ENCODE measurements around the gene TMEM158. TPM values are rescaled to one million over a fixed set of nuclear protein-coding genes. Genes with fewer than 3 reads are reported as not detected.

Gene TMEM158
- polyA plus RNA-seq, 1 donor (not counting 4 experiments of a cell fraction or from before 2014, with no cell fraction given), result 2.0 TPM

DNA sequence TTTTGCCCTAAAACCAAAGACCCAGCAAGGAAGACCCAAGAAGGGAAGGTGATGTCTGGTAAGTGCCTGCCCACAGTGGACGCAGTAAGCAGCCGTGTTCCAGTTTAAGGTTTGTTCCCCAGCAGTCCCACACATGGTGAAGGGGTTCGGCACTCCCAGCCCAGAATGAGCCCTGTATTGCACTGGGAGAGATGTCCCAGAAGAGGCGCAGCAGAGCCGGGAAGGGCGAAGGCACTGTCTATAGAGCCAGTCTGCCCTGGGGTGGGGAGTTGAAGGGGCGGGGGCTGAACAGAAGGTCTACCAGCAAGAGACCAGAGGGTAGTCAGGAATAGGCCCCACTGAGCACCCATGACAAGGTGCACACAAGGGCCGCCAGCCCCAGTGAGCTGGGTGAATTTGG lies 6.4 kb downstream of the TMEM158 start:
- no peak overlapping the region for H3K9ac ChIP-seq (ENCODE audit: control insufficient read depth, extremely low read depth, insufficient read depth, low read length)
- H3K4me1 ChIP-seq (ENCODE audit: control insufficient read depth, extremely low read depth, insufficient read depth, low read length), result peaks cover 26% of the 10 kb centered on the region
- no peaks in the 10 kb centered on the region for H3K36me3 ChIP-seq (ENCODE audit: control insufficient read depth in 2 of 2, extremely low read depth in 1 of 2, insufficient read depth in 2 of 2, low read length in 2 of 2)
- H4K20me1 ChIP-seq (ENCODE audit: control insufficient read depth, extremely low read depth, insufficient read depth, low read length), result no peaks in the 10 kb centered on the region
- no peaks in the 10 kb centered on the region for H3K27me3 ChIP-seq (ENCODE audit: control insufficient read depth, extremely low read depth, insufficient read depth, low read length)
- H3K79me2 ChIP-seq (ENCODE audit: control insufficient read depth, insufficient read depth, low read length), result no peaks in the 10 kb centered on the region
- no peaks in the 10 kb centered on the region for H3K9me3 ChIP-seq (ENCODE audit: control insufficient read depth, low read depth, low read length)
- H2AFZ ChIP-seq (ENCODE audit: control insufficient read depth, low read length), result no peak overlapping the region
- no peak overlapping the region for H3K27ac ChIP-seq (ENCODE audit: control insufficient read depth, insufficient read depth, low read length)
- H3K4me2 ChIP-seq (ENCODE audit: control insufficient read depth, extremely low read depth, insufficient read depth, low read depth, low read length), result no peak overlapping the region
- DNase-seq (ENCODE audit: low read depth, low spot score) (no peak), FAIRE-seq (no peak)
- no peaks in the 10 kb centered on the region for H3K9me1 ChIP-seq (ENCODE audit: control insufficient read depth, extremely low read depth, insufficient read depth, low read length)
- no peak overlapping the region for H3K4me3 ChIP-seq (ENCODE audit: control insufficient read depth in 2 of 3, extremely low read depth in 1 of 3, insufficient read depth in 2 of 3, low read depth in 1 of 3, low read length in 3 of 3)
- dilution Hi-C loops (cut with MboI; ENCODE audit: extremely low pct_ligation_motif_present, low sequenced_read_pairs), result loop anchor here (5.0 kb wide), 1 partner anchor 82 kb away; no protein-coding TSS in a partner anchor
- TF ChIP-seq EZH2 (IDR thresholded peaks at IDR 0.05; ENCODE audit: low read length) (no peak), CTCF (optimal IDR thresholded peaks at IDR 0.05 in 1 of 3, IDR thresholded peaks at IDR 0.05 in 1 of 3, conservative IDR thresholded peaks at IDR 0.05 in 1 of 3; ENCODE audit: extremely low read depth in 1 of 3, insufficient read depth in 2 of 3, low read length in 3 of 3) (no peak)

DNA sequence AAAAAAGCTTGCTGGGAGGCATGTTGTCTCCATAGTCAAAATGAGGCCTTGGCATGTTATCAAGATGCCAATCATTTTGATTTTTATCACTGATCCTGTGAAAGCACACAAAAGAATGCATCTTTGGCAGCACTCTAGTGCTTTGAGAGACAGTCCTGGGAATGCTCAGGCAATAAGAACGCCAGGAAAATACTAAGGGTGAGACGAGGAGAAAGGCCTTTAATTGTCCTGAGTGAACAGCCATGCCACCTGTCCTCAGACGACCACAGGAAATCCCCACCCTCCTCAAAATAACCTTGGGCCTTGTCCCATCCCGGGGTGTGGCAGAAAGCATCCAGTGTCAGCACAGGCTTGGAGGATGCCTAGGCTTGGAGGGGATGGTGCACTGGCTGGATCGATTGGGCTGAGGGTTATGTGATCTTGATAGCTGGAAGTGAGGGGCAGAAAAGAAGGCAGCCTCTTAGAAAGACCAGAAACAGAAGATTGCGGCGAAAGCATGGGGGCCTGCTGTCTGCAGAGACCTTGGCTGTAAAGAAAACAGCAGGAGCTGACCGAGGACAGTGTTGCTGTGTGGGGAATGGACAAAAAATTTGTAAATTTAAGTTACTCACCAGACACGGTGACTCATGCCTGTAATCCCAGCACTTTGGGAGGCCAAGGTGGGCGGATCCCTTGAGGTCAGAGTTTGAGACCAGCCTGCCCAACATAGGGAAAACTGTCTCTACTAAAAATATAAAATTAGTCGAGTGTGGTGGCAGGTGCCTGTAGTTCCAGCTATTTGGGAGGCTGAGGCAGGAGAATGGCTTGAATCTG lies 7.3 kb downstream of the TMEM158 start:
- Histone ChIP-seq H3K4me1 (ENCODE audit: control insufficient read depth, extremely low read depth, insufficient read depth, low read length) (peaks cover 26% of the 10 kb centered on the region), H3K9me3 (ENCODE audit: control insufficient read depth, low read depth, low read length) (no peaks in the 10 kb centered on the region), H3K4me2 (ENCODE audit: control insufficient read depth, extremely low read depth, insufficient read depth, low read depth, low read length) (peak overlapping the region; percentile 15), H3K36me3 (ENCODE audit: control insufficient read depth in 2 of 2, extremely low read depth in 1 of 2, insufficient read depth in 2 of 2, low read length in 2 of 2) (no peaks in the 10 kb centered on the region), H2AFZ (ENCODE audit: control insufficient read depth, low read length) (no peak overlapping the region), H3K27me3 (ENCODE audit: control insufficient read depth, extremely low read depth, insufficient read depth, low read length) (no peaks in the 10 kb centered on the region), H3K27ac (ENCODE audit: control insufficient read depth, insufficient read depth, low read length) (peak overlapping the region; percentile 24), H3K9me1 (ENCODE audit: control insufficient read depth, extremely low read depth, insufficient read depth, low read length) (no peaks in the 10 kb centered on the region), H4K20me1 (ENCODE audit: control insufficient read depth, extremely low read depth, insufficient read depth, low read length) (no peaks in the 10 kb centered on the region), H3K9ac (ENCODE audit: control insufficient read depth, extremely low read depth, insufficient read depth, low read length) (no peak overlapping the region), H3K4me3 (ENCODE audit: control insufficient read depth in 2 of 3, extremely low read depth in 1 of 3, insufficient read depth in 2 of 3, low read depth in 1 of 3, low read length in 3 of 3) (no peak overlapping the region), H3K79me2 (ENCODE audit: control insufficient read depth, insufficient read depth, low read length) (no peaks in the 10 kb centered on the region)
- TF ChIP-seq EZH2 (IDR thresholded peaks at IDR 0.05; ENCODE audit: low read length) (no peak), CTCF (optimal IDR thresholded peaks at IDR 0.05 in 1 of 3, IDR thresholded peaks at IDR 0.05 in 1 of 3, conservative IDR thresholded peaks at IDR 0.05 in 1 of 3; ENCODE audit: extremely low read depth in 1 of 3, insufficient read depth in 2 of 3, low read length in 3 of 3) (no peak)
- FAIRE-seq, result peak; percentile 86
- DNase-seq (ENCODE audit: low read depth, low spot score), result no peak
- dilution Hi-C loops (cut with MboI; ENCODE audit: extremely low pct_ligation_motif_present, low sequenced_read_pairs), result loop anchor here (5.0 kb wide), 1 partner anchor 81 kb away; no protein-coding TSS in a partner anchor
